ENCODE data around the gene MAPRE3. TPM values are rescaled to one million over a fixed set of nuclear protein-coding genes. Genes with fewer than 3 reads are reported as not detected.

Gene MAPRE3
- total RNA-seq, 6 experiments from 2014 or later, result 17.0 to 20.4 (median 17.7) TPM

GRCh38 chr2:27050996-27051901 lies 80.8 kb downstream of the MAPRE3 start, which contains the start of gene AGBL5:
Gene AGBL5, plus strand, starts transcription at chr2:27051668. Its CDS starts 1,291 bp downstream, at chr2:27052959.
- Mint-ChIP-seq H3K9me3 (peaks cover 13% of the 10 kb centered on the region), H3K27ac (peak within 1 kb of the TSS; percentile 98), H3K4me1 (ENCODE audit: low read depth) (peaks cover 31% of the 10 kb centered on the region), H3K4me3 (peak within 1 kb of the TSS; percentile 97), H3K36me3 (ENCODE audit: low read depth) (peaks cover 28% of the 10 kb centered on the region), H3K27me3 (ENCODE audit: insufficient read depth) (peaks cover 14% of the 10 kb centered on the region)
- DNase-seq, result peak; percentile 90
- TF ChIP-seq, protein P1, sequence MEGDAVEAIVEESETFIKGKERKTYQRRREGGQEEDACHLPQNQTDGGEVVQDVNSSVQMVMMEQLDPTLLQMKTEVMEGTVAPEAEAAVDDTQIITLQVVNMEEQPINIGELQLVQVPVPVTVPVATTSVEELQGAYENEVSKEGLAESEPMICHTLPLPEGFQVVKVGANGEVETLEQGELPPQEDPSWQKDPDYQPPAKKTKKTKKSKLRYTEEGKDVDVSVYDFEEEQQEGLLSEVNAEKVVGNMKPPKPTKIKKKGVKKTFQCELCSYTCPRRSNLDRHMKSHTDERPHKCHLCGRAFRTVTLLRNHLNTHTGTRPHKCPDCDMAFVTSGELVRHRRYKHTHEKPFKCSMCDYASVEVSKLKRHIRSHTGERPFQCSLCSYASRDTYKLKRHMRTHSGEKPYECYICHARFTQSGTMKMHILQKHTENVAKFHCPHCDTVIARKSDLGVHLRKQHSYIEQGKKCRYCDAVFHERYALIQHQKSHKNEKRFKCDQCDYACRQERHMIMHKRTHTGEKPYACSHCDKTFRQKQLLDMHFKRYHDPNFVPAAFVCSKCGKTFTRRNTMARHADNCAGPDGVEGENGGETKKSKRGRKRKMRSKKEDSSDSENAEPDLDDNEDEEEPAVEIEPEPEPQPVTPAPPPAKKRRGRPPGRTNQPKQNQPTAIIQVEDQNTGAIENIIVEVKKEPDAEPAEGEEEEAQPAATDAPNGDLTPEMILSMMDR (IDR thresholded peaks at IDR 0.05), result no peak

DNA sequence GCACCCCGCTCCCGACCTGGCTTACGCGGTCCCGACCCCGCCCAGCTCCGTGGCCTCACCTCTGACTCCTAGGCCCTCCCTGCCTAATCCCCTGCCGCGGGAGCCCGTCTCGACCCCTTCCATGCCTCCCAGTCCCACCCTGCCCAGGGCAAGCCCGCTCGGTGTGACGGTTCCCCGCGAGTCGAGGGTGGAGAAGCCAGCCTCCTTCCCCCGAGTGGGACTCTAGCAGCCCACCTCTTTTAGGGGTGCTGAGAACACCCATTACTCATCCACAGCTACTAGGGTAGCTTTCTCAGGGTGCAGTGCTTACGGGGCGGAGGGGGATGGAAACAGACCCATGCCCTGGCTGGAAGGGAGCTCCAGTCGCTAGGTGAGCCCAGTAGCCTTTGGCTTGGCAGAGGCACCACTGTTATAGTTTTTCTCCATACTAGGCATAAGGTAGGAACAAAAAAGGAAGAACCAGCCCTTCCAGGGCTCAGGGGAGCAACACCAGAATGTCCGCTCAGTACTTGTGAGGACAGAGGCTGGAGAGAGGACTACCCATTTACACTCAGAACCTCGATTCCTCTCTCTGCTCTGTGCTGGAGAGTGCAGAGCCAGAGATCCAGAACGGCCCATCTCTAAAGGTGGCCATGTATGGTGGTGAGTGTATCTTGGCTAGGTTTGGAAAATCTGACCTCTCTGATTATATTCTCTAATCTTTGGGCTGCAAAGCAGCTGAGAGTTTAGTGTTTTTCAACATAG lies 81.6 kb downstream of the MAPRE3 start:
- H3K4me1 Mint-ChIP-seq (ENCODE audit: low read depth), result peaks cover 31% of the 10 kb centered on the region
- peak overlapping the region; percentile 84 for H3K27ac Mint-ChIP-seq
- H3K9me3 Mint-ChIP-seq, result peaks cover 13% of the 10 kb centered on the region
- peak; percentile 16 for DNase-seq
- H3K27me3 Mint-ChIP-seq (ENCODE audit: insufficient read depth), result peaks cover 14% of the 10 kb centered on the region
- TF ChIP-seq, protein P1 (IDR thresholded peaks at IDR 0.05), result no peak
- peaks cover 28% of the 10 kb centered on the region for H3K36me3 Mint-ChIP-seq (ENCODE audit: low read depth)
- H3K4me3 Mint-ChIP-seq, result peak overlapping the region; percentile 97

GRCh38 chr2:27053321-27053720 lies 82.9 kb downstream of the MAPRE3 start:
- Mint-ChIP-seq H3K27ac (peak overlapping the region; percentile 10; the same call in 1 of the 2 replicates), H3K27me3 (ENCODE audit: insufficient read depth) (peaks cover 14% of the 10 kb centered on the region), H3K4me3 (no peak overlapping the region; the same call in 1 of the 2 replicates), H3K4me1 (ENCODE audit: low read depth) (peaks cover 31% of the 10 kb centered on the region), H3K9me3 (peaks cover 13% of the 10 kb centered on the region), H3K36me3 (ENCODE audit: low read depth) (peaks cover 21% of the 10 kb centered on the region)
- no peak for DNase-seq
- TF ChIP-seq, protein P1 (IDR thresholded peaks at IDR 0.05), result no peak

GRCh38 chr2:27053776-27054175 lies 83.3 kb downstream of the MAPRE3 start:
- peaks cover 31% of the 10 kb centered on the region for H3K4me1 Mint-ChIP-seq (ENCODE audit: low read depth)
- peaks cover 14% of the 10 kb centered on the region for H3K27me3 Mint-ChIP-seq (ENCODE audit: insufficient read depth)
- DNase-seq, result no peak
- peaks cover 13% of the 10 kb centered on the region for H3K9me3 Mint-ChIP-seq
- H3K4me3 Mint-ChIP-seq, result no peak overlapping the region
- TF ChIP-seq, protein P1 (IDR thresholded peaks at IDR 0.05), result no peak
- no peak overlapping the region for H3K27ac Mint-ChIP-seq
- peaks cover 19% of the 10 kb centered on the region for H3K36me3 Mint-ChIP-seq (ENCODE audit: low read depth)

DNA sequence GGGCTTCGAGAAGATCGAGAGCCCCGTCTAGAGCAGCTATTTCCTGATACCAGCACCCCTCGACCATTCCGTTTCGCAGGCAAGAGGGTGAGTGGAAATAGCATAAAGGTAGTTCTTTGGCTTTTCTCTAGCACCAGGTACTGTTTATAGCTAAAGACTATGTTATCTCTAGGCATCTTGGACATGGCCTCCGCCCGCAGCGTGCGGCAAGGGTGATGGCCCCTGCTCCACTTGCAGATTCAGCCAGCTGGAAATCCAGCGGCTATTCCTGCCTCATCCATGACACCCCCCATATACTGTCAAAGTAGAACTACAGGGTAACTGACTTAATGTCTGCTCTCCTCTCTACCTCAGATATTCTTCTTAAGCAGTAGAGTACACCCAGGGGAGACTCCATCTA lies 84.3 kb downstream of the MAPRE3 start:
- no peak overlapping the region for H3K4me3 Mint-ChIP-seq
- H3K4me1 Mint-ChIP-seq (ENCODE audit: low read depth), result peaks cover 24% of the 10 kb centered on the region
- peaks cover 13% of the 10 kb centered on the region for H3K9me3 Mint-ChIP-seq
- peaks cover 19% of the 10 kb centered on the region for H3K36me3 Mint-ChIP-seq (ENCODE audit: low read depth)
- TF ChIP-seq, protein P1 (IDR thresholded peaks at IDR 0.05), result no peak
- H3K27ac Mint-ChIP-seq, result no peak overlapping the region
- peaks cover 14% of the 10 kb centered on the region for H3K27me3 Mint-ChIP-seq (ENCODE audit: insufficient read depth)
- DNase-seq, result no peak
